HCT116 (cell line): ENCODE results near the gene RPL18A.
"Not testable (repeated sequence)": the region's sequence is repeated elsewhere in the genome, so short reads cannot be mapped to it uniquely, and the experiment has no call there.

Experiments used
- ATF3 ChIP-seq: IDR thresholded peaks from 2 replicates; pipeline ENCODE4 v1.6.1; 2012
- CEBPB ChIP-seq: IDR thresholded peaks from 2 replicates; pipeline ENCODE4 v1.6.1; 2012; ENCODE audit warnings: low read depth
- EGR1 ChIP-seq: IDR thresholded peaks from 2 replicates; pipeline ENCODE4 v1.6.1; 2012; ENCODE audit warnings: low read depth
- EZH2 ChIP-seq: fragments of 200-600 bp; sonication (generic); IDR thresholded peaks from 2 replicates; pipeline ENCODE4 v1.6.1; 2017; ENCODE audit warnings: antibody characterized with exemption, mixed run types
- POLR2A ChIP-seq: IDR thresholded peaks from 2 replicates; pipeline ENCODE4 v1.7.0; 2011; ENCODE audit warnings: borderline replicate concordance; ENCODE audit not compliant: insufficient read depth, insufficient read length; ENCODE audit errors: extremely low read depth
- POLR2AphosphoS5 ChIP-seq: IDR thresholded peaks from 2 replicates; pipeline ENCODE4 v1.6.1; 2011; ENCODE audit warnings: mild to moderate bottlenecking, low read depth, low read length, moderate library complexity
- RAD21 ChIP-seq: IDR thresholded peaks from 2 replicates; pipeline ENCODE4 v1.6.1; 2012; ENCODE audit warnings: low read depth, mild to moderate bottlenecking
- REST ChIP-seq: IDR thresholded peaks from 2 replicates; pipeline ENCODE4 v1.6.1; 2012; ENCODE audit warnings: low read depth
- SRF ChIP-seq: IDR thresholded peaks from 2 replicates; pipeline ENCODE4 v1.6.1; 2012; ENCODE audit warnings: low read depth
- ZNF274 ChIP-seq: fragments of 200-500 bp; sonication (Bioruptor generic); IDR thresholded peaks from 2 replicates; pipeline ENCODE4 v1.6.1; 2014; ENCODE audit warnings: mild to moderate bottlenecking, low read depth, low read length, inconsistent platforms
- TF ChIP-seq, protein P1 (sequence below), 3 experiments: fragments of 200-600 bp in 1 of 3; sonication (generic) in 1 of 3; IDR thresholded peaks in 2 of 3; conservative IDR thresholded peaks in 1 of 3; 2 replicates each; pipeline ENCODE4 v1.5.1; 2012 to 2017; ENCODE audit warnings: low read depth in 2 of 3, low read length in 2 of 3, antibody characterized with exemption in 1 of 3, borderline replicate concordance in 1 of 3, control low read depth in 1 of 3, mild to moderate bottlenecking in 1 of 3, mixed read lengths in 1 of 3, mixed run types in 1 of 3, moderate library complexity in 1 of 3; ENCODE audit not compliant: insufficient read depth in 1 of 3

GRCh38 chr19:17887221-17887620 is 27.5 kb downstream of the RPL18A start:
- TF ChIP-seq, protein P1, sequence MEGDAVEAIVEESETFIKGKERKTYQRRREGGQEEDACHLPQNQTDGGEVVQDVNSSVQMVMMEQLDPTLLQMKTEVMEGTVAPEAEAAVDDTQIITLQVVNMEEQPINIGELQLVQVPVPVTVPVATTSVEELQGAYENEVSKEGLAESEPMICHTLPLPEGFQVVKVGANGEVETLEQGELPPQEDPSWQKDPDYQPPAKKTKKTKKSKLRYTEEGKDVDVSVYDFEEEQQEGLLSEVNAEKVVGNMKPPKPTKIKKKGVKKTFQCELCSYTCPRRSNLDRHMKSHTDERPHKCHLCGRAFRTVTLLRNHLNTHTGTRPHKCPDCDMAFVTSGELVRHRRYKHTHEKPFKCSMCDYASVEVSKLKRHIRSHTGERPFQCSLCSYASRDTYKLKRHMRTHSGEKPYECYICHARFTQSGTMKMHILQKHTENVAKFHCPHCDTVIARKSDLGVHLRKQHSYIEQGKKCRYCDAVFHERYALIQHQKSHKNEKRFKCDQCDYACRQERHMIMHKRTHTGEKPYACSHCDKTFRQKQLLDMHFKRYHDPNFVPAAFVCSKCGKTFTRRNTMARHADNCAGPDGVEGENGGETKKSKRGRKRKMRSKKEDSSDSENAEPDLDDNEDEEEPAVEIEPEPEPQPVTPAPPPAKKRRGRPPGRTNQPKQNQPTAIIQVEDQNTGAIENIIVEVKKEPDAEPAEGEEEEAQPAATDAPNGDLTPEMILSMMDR (IDR thresholded peaks at IDR 0.05 in 2 of 3, conservative IDR thresholded peaks at IDR 0.05 in 1 of 3; ENCODE audit: borderline replicate concordance in 1 of 3, insufficient read depth in 1 of 3, low read depth in 2 of 3, low read length in 2 of 3), result not testable (repeated sequence)
- TF ChIP-seq POLR2A, CEBPB, REST, ATF3, EGR1, RAD21, ZNF274, EZH2, SRF, POLR2AphosphoS5: not testable (repeated sequence)
